Stimulated activated naive B cell treated with anti-CD40 and anti-IgM and Interleukin-4, amounts not matched to agents 10 μg/mL and 1 μg/mL and 100 μg/mL, for 72 hours (primary cell): ENCODE measurements around the gene GPC6.

Experiments used
- ATAC-seq, 2 donors: fragments of 150-1000 bp; cut with Tn5 transposase; replicated peaks; 2 replicates each; pipeline ENCODE4 v1.10.0; 2021; ENCODE audit warnings: moderate library complexity in 1 of 2
- DNase-seq: peaks from one replicate; pipeline ENCODE4 v3.0.0; 2021
- H3K27ac Mint-ChIP-seq: one replicate; pipeline ENCODE4 v1.8.0; 2022; ENCODE audit warnings: mild to moderate bottlenecking, mixed read lengths
- H3K27me3 Mint-ChIP-seq, 2 donors: one replicate each; pipeline ENCODE4 v1.8.0; 2022; ENCODE audit warnings: mixed read lengths in 2 of 2
- H3K36me3 Mint-ChIP-seq, 2 donors: one replicate each; pipeline ENCODE4 v1.8.0; 2022; ENCODE audit warnings: mixed read lengths in 2 of 2, mild to moderate bottlenecking in 1 of 2
- H3K4me1 Mint-ChIP-seq, 2 donors: one replicate each; pipeline ENCODE4 v1.8.0; 2022; ENCODE audit warnings: mixed read lengths in 2 of 2, mild to moderate bottlenecking in 1 of 2
- H3K4me3 Mint-ChIP-seq, 2 donors: one replicate each; pipeline ENCODE4 v1.8.0; 2022; ENCODE audit warnings: mild to moderate bottlenecking in 2 of 2, mixed read lengths in 2 of 2, moderate library complexity in 1 of 2
- H3K9me3 Mint-ChIP-seq, 2 donors: one replicate each; pipeline ENCODE4 v1.8.0; 2022; ENCODE audit warnings: mixed read lengths in 2 of 2, mild to moderate bottlenecking in 1 of 2

GPC6 gene

GRCh38 chr13:93549326-93550005 lies 322.9 kb downstream of the GPC6 start:
- Mint-ChIP-seq H3K27me3 (no peaks in the 10 kb centered on the region), H3K27ac (no peak overlapping the region), H3K36me3 (no peaks in the 10 kb centered on the region), H3K9me3 (peaks cover 0 to 2% of the 10 kb centered on the region in 2 donors), H3K4me1 (no peaks in the 10 kb centered on the region), H3K4me3 (no peak overlapping the region)
- ATAC-seq, result no peak
- no peak for DNase-seq

DNA sequence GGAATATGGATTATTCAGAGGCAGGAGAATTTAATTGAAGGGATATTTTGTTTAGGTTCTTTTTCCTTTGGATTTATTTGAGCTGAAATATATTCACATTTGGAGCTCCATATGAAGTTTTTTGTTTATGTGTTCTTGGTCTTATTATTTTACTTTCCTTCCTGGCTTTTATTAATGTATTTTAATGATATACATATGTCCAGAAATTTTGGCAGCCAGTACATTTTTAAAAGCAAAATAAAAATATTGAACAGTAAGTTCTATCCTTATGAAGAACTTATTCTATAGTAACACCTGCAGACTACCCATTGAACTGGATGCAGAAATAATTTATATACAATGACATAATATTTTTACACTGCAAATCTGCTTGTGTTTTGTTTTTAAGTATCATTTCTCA lies 323.6 kb downstream of the GPC6 start:
- no peaks in the 10 kb centered on the region for H3K36me3 Mint-ChIP-seq
- no peak overlapping the region for H3K4me3 Mint-ChIP-seq
- no peak for ATAC-seq
- H3K27me3 Mint-ChIP-seq, result no peaks in the 10 kb centered on the region
- H3K4me1 Mint-ChIP-seq, result no peaks in the 10 kb centered on the region
- H3K27ac Mint-ChIP-seq, result no peak overlapping the region
- no peak for DNase-seq
- H3K9me3 Mint-ChIP-seq, result peaks cover 0 to 2% of the 10 kb centered on the region in 2 donors

- no peak overlapping the region for H3K4me3 Mint-ChIP-seq
- DNase-seq, result no peak
- H3K36me3 Mint-ChIP-seq, result no peaks in the 10 kb centered on the region
- H3K27me3 Mint-ChIP-seq, result no peaks in the 10 kb centered on the region
- no peak for ATAC-seq
- H3K4me1 Mint-ChIP-seq, result no peaks in the 10 kb centered on the region
- H3K27ac Mint-ChIP-seq, result no peak overlapping the region
- peaks cover 0 to 2% of the 10 kb centered on the region in 2 donors for H3K9me3 Mint-ChIP-seq
Measured at GRCh38 chr13:93552596-93552995, 326.0 kb downstream of the GPC6 start.

DNA sequence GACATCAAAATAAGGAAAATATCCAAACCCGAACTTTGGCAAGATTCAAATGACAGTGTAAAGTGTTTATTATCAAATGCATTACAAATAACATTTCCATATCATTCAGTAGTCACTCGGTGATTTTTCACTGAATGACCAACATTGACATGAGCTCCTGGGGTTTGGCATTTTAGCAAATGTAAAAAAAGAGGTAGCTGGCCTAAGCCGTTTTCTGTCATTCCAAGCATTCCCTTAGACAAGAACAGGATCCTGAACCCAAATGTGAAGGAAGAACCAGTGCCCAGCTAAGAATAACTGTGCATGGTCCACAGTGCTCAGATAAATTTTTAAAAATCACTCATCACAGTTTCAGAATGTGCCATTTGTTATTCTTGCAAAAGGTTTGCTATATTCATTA lies 327.9 kb downstream of the GPC6 start:
- Mint-ChIP-seq H3K4me3 (no peak overlapping the region), H3K27ac (no peak overlapping the region), H3K27me3 (no peaks in the 10 kb centered on the region), H3K4me1 (no peaks in the 10 kb centered on the region), H3K9me3 (peaks cover 0 to 2% of the 10 kb centered on the region in 2 donors), H3K36me3 (no peaks in the 10 kb centered on the region)
- DNase-seq, result no peak
- no peak for ATAC-seq

DNA sequence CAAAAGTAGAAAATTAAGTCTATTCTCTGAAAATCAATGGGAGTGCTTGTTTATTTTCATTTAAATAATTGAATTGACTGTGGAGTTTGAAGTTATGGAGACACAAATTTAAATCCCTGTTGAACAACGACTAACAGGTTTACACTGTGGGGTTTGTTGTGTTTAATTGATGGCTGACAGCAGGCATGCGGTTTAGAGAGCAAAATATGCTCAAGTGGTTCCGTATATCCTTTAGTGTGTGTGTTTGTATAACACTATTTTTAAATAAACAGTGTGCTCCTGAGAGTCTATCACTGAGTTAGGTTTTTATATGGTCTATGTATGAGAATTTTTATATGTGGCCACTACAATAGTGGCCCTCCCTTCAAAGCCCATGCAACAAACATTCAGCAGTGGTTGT lies 332.0 kb downstream of the GPC6 start:
- Mint-ChIP-seq H3K27ac (no peak overlapping the region), H3K27me3 (no peaks in the 10 kb centered on the region), H3K4me1 (no peaks in the 10 kb centered on the region), H3K9me3 (peaks cover 0 to 2% of the 10 kb centered on the region in 2 donors), H3K36me3 (no peaks in the 10 kb centered on the region), H3K4me3 (no peak overlapping the region)
- ATAC-seq, result no peak
- no peak for DNase-seq

DNA sequence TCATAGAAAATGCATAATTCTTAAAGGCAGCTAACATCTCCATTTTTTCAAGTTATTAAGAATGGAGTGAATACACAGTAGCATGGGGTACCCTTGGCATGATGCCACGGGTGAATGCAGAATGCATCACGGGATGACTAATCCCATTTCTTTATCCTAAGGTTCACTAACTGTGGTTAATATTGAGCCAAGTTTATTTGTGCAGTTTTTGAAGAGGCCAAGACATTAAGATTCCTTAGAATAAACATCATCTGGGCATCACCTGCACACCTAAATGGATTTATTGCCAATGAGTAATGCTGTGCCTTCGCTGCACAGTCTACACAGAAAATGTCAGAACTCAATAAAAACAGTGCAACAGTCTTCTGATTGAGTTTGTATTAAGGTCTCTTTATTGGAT lies 333.1 kb downstream of the GPC6 start:
- Mint-ChIP-seq H3K4me1 (no peaks in the 10 kb centered on the region), H3K9me3 (no peaks in the 10 kb centered on the region), H3K36me3 (no peaks in the 10 kb centered on the region), H3K27ac (no peak overlapping the region), H3K27me3 (no peaks in the 10 kb centered on the region), H3K4me3 (no peak overlapping the region)
- ATAC-seq (no peak), DNase-seq (no peak)

DNA sequence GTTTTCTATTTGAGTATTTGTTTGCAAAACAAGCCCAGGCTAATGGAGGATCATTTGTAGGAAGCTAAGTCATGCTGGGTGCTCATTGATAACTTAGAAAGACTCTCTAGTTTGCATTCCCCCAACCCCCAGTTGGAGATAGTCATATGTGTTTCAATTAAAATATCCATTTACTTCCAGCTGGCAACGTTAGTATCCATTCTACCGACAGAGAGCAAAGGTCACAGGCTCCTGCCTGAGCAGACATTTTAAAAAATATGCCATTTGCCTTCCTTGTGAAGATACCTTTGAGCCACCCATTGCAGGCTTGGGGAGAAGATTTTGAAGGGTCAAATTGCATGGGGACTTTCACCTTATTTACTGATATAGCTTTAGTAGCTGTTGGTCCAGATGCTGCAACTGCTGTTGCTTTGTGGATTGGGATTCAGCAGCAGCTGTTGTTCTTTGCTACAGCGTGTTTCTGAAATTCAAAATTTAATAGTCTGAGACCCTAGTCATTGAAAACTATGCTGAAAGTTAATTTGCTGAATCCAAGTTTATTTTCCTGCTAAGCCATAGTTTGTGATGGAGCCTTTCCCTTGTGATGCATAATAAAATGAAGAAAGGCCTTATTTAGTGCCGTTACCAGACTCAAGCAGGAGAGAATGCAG lies 335.1 kb downstream of the GPC6 start:
- Mint-ChIP-seq H3K4me3 (no peak overlapping the region), H3K9me3 (no peaks in the 10 kb centered on the region), H3K27ac (no peak overlapping the region), H3K36me3 (no peaks in the 10 kb centered on the region), H3K27me3 (no peaks in the 10 kb centered on the region), H3K4me1 (no peaks in the 10 kb centered on the region)
- DNase-seq (no peak), ATAC-seq (no peak)

GRCh38 chr13:93562676-93563075 lies 336.1 kb downstream of the GPC6 start:
- DNase-seq, result no peak
- Mint-ChIP-seq H3K4me3 (no peak overlapping the region), H3K27me3 (no peaks in the 10 kb centered on the region), H3K9me3 (no peaks in the 10 kb centered on the region), H3K4me1 (no peaks in the 10 kb centered on the region), H3K27ac (no peak overlapping the region), H3K36me3 (no peaks in the 10 kb centered on the region)
- ATAC-seq, result no peak

- H3K27me3 Mint-ChIP-seq, result no peaks in the 10 kb centered on the region
- no peak for ATAC-seq
- H3K27ac Mint-ChIP-seq, result no peak overlapping the region
Measured at GRCh38 chr13:93577105-93577504, 350.5 kb downstream of the GPC6 start.

DNA sequence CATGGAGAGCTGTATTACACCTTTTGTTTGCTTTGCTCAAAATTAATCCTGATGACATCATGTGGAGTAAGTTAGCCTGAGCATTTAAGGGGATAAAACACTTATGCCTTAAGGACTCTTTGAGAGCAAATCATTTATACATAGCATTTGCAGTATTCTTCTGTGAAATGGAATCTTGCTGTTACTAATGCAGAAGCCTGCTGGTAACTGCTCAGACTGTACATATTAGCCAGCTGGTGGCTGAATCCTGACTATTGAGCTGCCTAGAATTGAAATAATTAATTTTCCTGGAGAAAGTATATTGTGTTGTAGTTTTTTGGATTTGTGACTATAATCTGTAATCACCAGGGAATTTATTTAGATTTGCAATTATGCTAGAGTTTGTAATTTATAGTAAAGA lies 363.2 kb downstream of the GPC6 start:
- H3K36me3 Mint-ChIP-seq, result no peaks in the 10 kb centered on the region
- H3K9me3 Mint-ChIP-seq, result no peaks in the 10 kb centered on the region
- DNase-seq, result no peak
- H3K27ac Mint-ChIP-seq, result no peak overlapping the region
- no peaks in the 10 kb centered on the region for H3K27me3 Mint-ChIP-seq
- no peak overlapping the region for H3K4me3 Mint-ChIP-seq
- H3K4me1 Mint-ChIP-seq, result no peaks in the 10 kb centered on the region
- no peak for ATAC-seq

More at GRCh38 chr13:93577105-93577504, 350.5 kb downstream of the GPC6 start:
- no peak for DNase-seq
- Mint-ChIP-seq H3K4me3 (no peak overlapping the region), H3K36me3 (no peaks in the 10 kb centered on the region), H3K9me3 (no peaks in the 10 kb centered on the region), H3K4me1 (no peaks in the 10 kb centered on the region)

GRCh38 chr13:93603043-93603442 lies 376.4 kb downstream of the GPC6 start:
- no peak overlapping the region for H3K4me3 Mint-ChIP-seq
- H3K36me3 Mint-ChIP-seq, result no peaks in the 10 kb centered on the region
- peaks cover 0 to 2% of the 10 kb centered on the region in 2 donors for H3K9me3 Mint-ChIP-seq
- H3K27ac Mint-ChIP-seq, result no peak overlapping the region
- H3K27me3 Mint-ChIP-seq, result no peaks in the 10 kb centered on the region
- no peaks in the 10 kb centered on the region for H3K4me1 Mint-ChIP-seq
- DNase-seq (no peak), ATAC-seq (no peak)

- ATAC-seq (no peak), DNase-seq (no peak)
- H3K4me3 Mint-ChIP-seq, result no peak overlapping the region
- no peaks in the 10 kb centered on the region for H3K27me3 Mint-ChIP-seq
- H3K27ac Mint-ChIP-seq, result no peak overlapping the region
- H3K36me3 Mint-ChIP-seq, result no peaks in the 10 kb centered on the region
- H3K9me3 Mint-ChIP-seq, result peaks cover 0 to 1% of the 10 kb centered on the region in 2 donors
- no peaks in the 10 kb centered on the region for H3K4me1 Mint-ChIP-seq
Measured at GRCh38 chr13:93614776-93615175, 388.2 kb downstream of the GPC6 start.

DNA sequence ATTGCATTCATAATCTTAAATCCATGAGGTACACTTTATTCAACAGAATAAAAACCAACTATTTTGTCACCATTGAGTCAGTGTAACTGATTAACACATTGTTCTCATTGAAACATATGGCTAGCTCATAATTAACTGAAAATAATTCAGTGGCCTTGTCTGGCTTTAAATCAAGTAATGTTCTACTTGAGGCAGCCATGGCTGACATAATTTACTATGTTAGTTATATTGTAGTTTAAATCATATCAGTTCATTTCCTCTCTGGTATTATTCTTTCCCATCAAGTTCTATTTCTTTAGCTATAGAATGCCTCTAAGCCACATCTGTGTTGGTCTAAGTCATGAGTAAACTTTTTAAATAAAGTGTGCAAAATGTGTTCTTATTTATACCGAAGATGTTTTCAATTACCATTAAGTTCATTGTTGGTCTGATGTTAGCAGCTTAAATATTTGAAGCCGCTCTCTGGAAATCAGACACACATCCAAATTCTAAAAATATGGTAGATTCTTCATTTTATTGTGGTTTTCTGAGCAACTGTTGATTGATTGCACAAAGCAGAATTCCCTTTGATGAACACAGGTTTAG lies 393.7 kb downstream of the GPC6 start:
- no peak overlapping the region for H3K4me3 Mint-ChIP-seq

DNA sequence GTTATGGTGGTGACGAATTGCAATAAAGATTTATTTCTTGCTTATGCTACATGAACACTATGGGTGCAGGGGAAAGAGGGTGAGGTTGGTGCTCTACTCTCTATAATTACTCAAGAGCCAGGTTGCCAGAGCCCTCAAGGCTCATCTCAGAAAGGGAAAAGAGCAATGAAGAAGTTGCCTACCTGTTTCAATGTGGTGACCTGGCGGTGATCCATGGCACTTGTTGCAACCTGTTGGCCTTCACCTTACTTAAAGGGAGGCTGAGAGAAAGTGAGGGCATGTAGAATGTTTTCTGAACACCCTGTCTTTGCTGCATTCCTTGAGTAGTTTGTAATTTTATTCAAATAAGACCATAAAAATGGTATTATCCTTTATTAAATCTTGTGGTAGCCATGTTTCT lies 394.4 kb downstream of the GPC6 start:
- Mint-ChIP-seq H3K27ac (no peak overlapping the region), H3K27me3 (no peaks in the 10 kb centered on the region), H3K4me3 (no peak overlapping the region), H3K9me3 (peaks cover 0 to 2% of the 10 kb centered on the region in 2 donors), H3K4me1 (no peaks in the 10 kb centered on the region), H3K36me3 (no peaks in the 10 kb centered on the region)
- no peak for DNase-seq
- no peak for ATAC-seq

More for the DNA sequence above, 393.7 kb downstream of the GPC6 start:
- ATAC-seq (no peak), DNase-seq (no peak)
- peaks cover 0 to 2% of the 10 kb centered on the region in 2 donors for H3K9me3 Mint-ChIP-seq
- H3K4me1 Mint-ChIP-seq, result no peaks in the 10 kb centered on the region
- H3K36me3 Mint-ChIP-seq, result no peaks in the 10 kb centered on the region
- no peak overlapping the region for H3K27ac Mint-ChIP-seq
- no peaks in the 10 kb centered on the region for H3K27me3 Mint-ChIP-seq

DNA sequence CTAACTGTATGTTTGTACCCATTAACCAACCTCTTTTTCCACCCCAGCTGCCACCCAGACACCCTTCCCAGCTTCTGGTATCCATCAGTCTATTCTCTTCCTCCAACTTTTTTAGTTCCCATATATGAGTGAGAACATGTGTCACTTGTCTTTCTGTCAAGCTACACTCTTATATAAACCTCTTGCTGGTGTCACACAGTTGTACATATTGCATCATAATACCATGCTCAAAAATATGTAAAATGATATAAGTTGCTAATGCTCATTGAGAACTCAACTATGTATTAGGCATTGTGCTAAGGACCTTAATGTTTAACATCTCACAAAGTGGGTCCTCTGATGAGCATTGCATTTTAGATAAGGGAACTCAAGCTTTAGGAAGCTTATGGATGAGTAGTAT lies 395.4 kb downstream of the GPC6 start:
- ATAC-seq, result no peak
- Mint-ChIP-seq H3K9me3 (peaks cover 0 to 2% of the 10 kb centered on the region in 2 donors), H3K4me1 (no peaks in the 10 kb centered on the region), H3K27me3 (no peaks in the 10 kb centered on the region), H3K4me3 (no peak overlapping the region), H3K27ac (no peak overlapping the region), H3K36me3 (no peaks in the 10 kb centered on the region)
- no peak for DNase-seq
